Testis (tissue), 3 donors: Measurements from ENCODE around the gene RAET1G. TPM values are rescaled to one million over a fixed set of nuclear protein-coding genes. Genes with fewer than 3 reads are reported as not detected.
"Not testable (repeated sequence)": the region's sequence is repeated elsewhere in the genome, so short reads cannot be mapped to it uniquely, and the experiment has no call there.

Experiments used
- DNase-seq: peaks from one replicate; pipeline ENCODE4 v3.0.0-alpha.2; 2019
- H3K27ac ChIP-seq, 2 donors: fragments of 200-600 bp; sonication (generic); one replicate each; pipeline ENCODE4 v1.5.1; 2019
- H3K27me3 ChIP-seq: fragments of 200-600 bp; sonication (generic); one replicate; pipeline ENCODE4 v1.5.1; 2019
- H3K36me3 ChIP-seq: fragments of 200-600 bp; sonication (generic); one replicate; pipeline ENCODE4 v1.5.1; 2017; ENCODE audit warnings: low read depth; ENCODE audit errors: missing control alignments
- H3K4me1 ChIP-seq: fragments of 200-600 bp; sonication (generic); one replicate; pipeline ENCODE4 v1.5.1; 2019
- H3K4me3 ChIP-seq, 2 donors: fragments of 200-600 bp; sonication (generic); one replicate each; pipeline ENCODE4 v1.5.1; 2017 to 2019
- H3K9me3 ChIP-seq: fragments of 200-600 bp; sonication (generic); one replicate; pipeline ENCODE4 v1.5.1; 2017
- POLR2A ChIP-seq: fragments of 450-650 bp; IDR thresholded peaks from one replicate; pipeline ENCODE4 v1.6.1; 2017; ENCODE audit warnings: antibody characterized with exemption, mild to moderate bottlenecking, moderate library complexity
- WGBS, 2 donors: methylation state at CpG; one replicate each; pipeline ENCODE4 v1.1.5; 2018; 5-methylcytosine and 5-hydroxymethylcytosine counted together
- intact Hi-C: fragments of 100-400 bp; cut with DNase I; formaldehyde crosslinking; loops from one replicate; pipeline ENCODE4 v1.15.1; 2023; ENCODE audit warnings: low total_unique reads
- polyA plus RNA-seq: library from polyadenylated mRNA; stranded (reverse); fragments of 350-450 nt; fragmentation: Illumina TruSeq; extraction: RNeasy Lipid Tissue Mini Kit (QIAGEN cat#74804); gene quantifications from one replicate; pipeline ENCODE4 v1.2.3, GENCODE V29; 2014; ENCODE audit warnings: low read depth, low replicate concordance; ENCODE audit not compliant: insufficient read depth
- total RNA-seq, 2 donors: library from RNA; depleted of rRNA; stranded (reverse); fragments of >200 nt; gene quantifications; one replicate each; pipeline ENCODE4 v1.2.3, GENCODE V29; 2016
- TF ChIP-seq, protein P1 (sequence below), 3 experiments: fragments of 450-650 bp in 2 of 3; fragments of 200-600 bp in 1 of 3; sonication (generic) in 1 of 3; IDR thresholded peaks; one replicate each; pipeline ENCODE4 v1.5.1; 2016 to 2019; ENCODE audit warnings: antibody characterized with exemption in 3 of 3, mild to moderate bottlenecking in 2 of 3, moderate library complexity in 1 of 3

The RAET1G gene
- total and polyA plus RNA-seq, 3 donors from 2014 or later: 0.30 TPM; not detected in 2

- H3K27ac ChIP-seq: no peak overlapping the region
- WGBS, 2 donors: 82 to 90% methylated on average over 6 of the region's 6 CpGs
- no peak for TF ChIP-seq POLR2A
- TF ChIP-seq, protein P1, sequence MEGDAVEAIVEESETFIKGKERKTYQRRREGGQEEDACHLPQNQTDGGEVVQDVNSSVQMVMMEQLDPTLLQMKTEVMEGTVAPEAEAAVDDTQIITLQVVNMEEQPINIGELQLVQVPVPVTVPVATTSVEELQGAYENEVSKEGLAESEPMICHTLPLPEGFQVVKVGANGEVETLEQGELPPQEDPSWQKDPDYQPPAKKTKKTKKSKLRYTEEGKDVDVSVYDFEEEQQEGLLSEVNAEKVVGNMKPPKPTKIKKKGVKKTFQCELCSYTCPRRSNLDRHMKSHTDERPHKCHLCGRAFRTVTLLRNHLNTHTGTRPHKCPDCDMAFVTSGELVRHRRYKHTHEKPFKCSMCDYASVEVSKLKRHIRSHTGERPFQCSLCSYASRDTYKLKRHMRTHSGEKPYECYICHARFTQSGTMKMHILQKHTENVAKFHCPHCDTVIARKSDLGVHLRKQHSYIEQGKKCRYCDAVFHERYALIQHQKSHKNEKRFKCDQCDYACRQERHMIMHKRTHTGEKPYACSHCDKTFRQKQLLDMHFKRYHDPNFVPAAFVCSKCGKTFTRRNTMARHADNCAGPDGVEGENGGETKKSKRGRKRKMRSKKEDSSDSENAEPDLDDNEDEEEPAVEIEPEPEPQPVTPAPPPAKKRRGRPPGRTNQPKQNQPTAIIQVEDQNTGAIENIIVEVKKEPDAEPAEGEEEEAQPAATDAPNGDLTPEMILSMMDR (IDR thresholded peaks at IDR 0.05): no peak
- H3K36me3 ChIP-seq: no peaks in the 10 kb centered on the region
- peaks cover 9% of the 10 kb centered on the region for H3K4me1 ChIP-seq
- H3K27me3 ChIP-seq: no peaks in the 10 kb centered on the region
- DNase-seq: no peak
- no peaks in the 10 kb centered on the region for H3K9me3 ChIP-seq
- H3K4me3 ChIP-seq: no peak overlapping the region
- intact Hi-C loops: loop anchor here (10.0 kb wide), 1 partner anchor 187 kb away; no protein-coding TSS in a partner anchor
These were observed 1.6 kb downstream of the RAET1G start for GRCh38 chr6:149921361-149921760.

DNA sequence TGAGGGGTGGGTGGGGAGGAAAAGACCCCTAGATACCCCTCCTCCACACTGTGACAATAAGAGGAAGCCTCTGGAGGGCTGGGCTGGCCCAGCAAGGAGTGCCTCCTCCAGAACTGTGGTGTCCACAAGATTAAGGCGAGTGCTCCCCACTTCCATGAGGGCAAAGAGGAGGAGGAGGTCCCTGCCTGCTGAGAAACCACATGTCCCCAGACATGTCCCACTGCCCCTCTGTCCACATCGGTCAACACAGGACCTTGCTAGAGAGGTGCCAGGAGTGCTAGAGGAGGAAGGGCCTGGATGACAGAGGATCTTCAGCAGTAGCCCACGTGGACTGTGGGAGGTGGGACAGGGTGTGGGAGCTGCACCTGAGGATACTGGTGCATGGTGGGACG lies 3.1 kb downstream of the RAET1G start:
- intact Hi-C loops: loop anchor here (10.0 kb wide), 1 partner anchor 185 kb away; no protein-coding TSS in a partner anchor
- 87 to 91% methylated on average over 4 of the region's 4 CpGs for WGBS, 2 donors
- Histone ChIP-seq H3K4me1 (peaks cover 5% of the 10 kb centered on the region), H3K36me3 (no peaks in the 10 kb centered on the region), H3K27me3 (no peaks in the 10 kb centered on the region), H3K27ac (no peak overlapping the region), H3K4me3 (no peak overlapping the region), H3K9me3 (no peaks in the 10 kb centered on the region)
- TF ChIP-seq, protein P1 (IDR thresholded peaks at IDR 0.05): no peak
- TF ChIP-seq POLR2A: no peak
- no peak for DNase-seq

DNA sequence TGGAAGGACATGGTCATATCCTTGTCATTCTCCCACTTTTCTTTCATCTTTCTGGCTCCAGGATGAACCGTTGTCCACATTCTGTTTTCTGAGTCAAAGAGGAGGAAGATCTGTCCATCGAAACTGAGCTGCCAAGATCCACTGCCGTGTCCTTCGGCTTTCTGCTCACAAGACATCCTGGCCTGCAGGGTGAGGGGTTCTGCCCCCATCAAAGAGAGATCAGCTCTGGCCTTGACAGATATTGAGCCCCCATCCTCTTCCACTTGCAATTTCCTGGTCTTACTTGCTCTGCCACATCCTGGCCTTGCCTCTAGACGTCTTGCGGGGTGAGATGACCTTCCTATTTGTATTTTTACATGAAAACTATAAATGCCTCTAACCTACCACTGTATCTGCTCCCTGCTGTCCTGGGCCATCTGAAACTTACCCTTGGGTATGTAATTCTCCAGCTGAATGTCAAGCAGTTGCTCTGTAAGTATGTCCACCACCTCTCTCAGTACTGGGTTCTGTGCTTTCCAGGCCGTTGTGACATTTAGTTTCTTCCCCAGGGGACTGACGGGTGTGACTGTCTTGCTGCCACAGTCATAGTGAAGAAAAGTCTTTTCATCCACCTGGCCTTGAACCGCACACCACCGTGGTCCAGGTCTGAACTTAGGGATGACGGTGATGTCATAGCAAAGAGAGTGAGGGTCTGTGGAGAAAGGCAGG lies 3.6 kb downstream of the RAET1G start:
- WGBS, 2 donors: 86 to 90% methylated on average over 11 of the region's 11 CpGs
- H3K4me1 ChIP-seq, intact Hi-C loops: not testable (repeated sequence)

DNA sequence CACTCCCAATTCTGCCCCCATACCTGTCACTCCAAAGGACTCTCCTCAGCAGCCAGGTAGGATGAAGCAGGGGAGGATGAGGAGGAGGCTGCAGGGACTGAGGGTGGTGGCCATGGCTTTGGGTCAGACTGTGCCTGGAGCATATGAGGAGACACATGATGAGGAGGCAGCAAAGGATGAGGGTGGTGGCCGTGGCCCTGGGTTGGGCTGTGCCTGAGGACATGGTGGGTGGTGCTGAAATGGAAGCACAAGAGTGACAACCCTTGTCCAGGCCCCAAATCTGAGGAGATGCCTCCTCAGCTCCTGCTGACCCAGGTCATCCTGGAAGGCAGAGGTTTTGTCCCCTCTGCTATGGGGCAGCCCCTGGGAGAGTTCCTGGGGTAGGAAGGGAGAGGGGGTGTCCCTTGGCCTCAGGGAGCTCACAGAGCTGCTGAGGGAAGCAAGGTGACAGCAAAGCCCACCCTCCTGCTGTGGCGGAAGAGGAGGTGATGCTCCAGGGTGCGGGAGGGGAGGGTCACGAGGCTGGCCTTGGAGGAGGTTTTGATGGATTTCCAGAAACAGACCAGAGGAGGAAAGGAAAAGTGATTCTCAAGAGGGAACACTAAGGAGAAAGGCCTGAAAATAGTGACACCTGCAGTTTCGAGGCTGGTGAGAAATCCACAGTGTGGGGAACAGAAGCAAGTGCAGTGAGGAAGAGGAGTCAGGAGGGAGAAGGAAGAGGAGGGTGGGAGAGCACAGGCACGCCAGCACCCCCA lies 4.6 kb downstream of the RAET1G start:
- TF ChIP-seq POLR2A: no peak
- TF ChIP-seq, protein P1 (IDR thresholded peaks at IDR 0.05): no peak
- Histone ChIP-seq H3K27me3 (no peaks in the 10 kb centered on the region), H3K36me3 (no peaks in the 10 kb centered on the region), H3K4me3 (no peak overlapping the region), H3K4me1 (peaks cover 5% of the 10 kb centered on the region), H3K27ac (no peak overlapping the region), H3K9me3 (no peaks in the 10 kb centered on the region)
- 89% methylated on average over 6 of the region's 6 CpGs for WGBS, 2 donors
- intact Hi-C loops: no loop called here
- no peak for DNase-seq

More for the DNA sequence above, 3.6 kb downstream of the RAET1G start:
- DNase-seq, H3K4me3 ChIP-seq, H3K9me3 ChIP-seq, H3K27ac ChIP-seq, H3K36me3 ChIP-seq, H3K27me3 ChIP-seq: not testable (repeated sequence)

DNA sequence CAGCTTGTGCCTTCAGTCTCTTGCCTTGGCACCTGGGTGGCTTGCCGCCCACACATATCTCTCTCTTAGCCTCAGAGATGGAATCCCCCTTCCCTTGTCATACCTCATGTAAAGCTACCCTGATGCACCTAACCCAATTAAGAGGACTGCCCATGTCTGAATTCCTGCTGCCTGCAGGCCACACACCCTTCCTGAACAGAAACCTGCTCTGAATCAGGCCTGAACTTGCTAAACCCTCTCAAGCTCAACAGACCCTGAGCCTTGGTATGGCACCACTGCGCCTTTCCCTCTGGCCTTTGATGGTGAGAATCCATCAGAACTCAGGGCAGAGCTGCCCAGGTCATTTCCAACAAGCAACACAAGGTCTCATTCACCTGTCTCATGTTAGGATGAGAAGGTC lies 5.2 kb downstream of the RAET1G start:
- Histone ChIP-seq H3K4me1 (peaks cover 4% of the 10 kb centered on the region), H3K36me3 (no peaks in the 10 kb centered on the region), H3K4me3 (no peak overlapping the region), H3K27me3 (no peaks in the 10 kb centered on the region), H3K27ac (no peak overlapping the region), H3K9me3 (no peaks in the 10 kb centered on the region)
- intact Hi-C loops: no loop called here
- TF ChIP-seq, protein P1 (IDR thresholded peaks at IDR 0.05): no peak
- TF ChIP-seq POLR2A: no peak
- no peak for DNase-seq
- WGBS, 2 donors: 92 to 93% methylated on average over 2 of the region's 2 CpGs
